Heart left ventricle (tissue), 13 donors: Measurements from ENCODE around the gene TTC32.

Experiments
- CTCF ChIP-seq, 12 donors: fragments of 200-600 bp; sonication (generic) in 4 of 12; IDR thresholded peaks; one replicate each; pipeline versions ENCODE4 v1.5.0 to v1.8.0; 2018 to 2022; ENCODE audit warnings: antibody characterized with exemption in 12 of 12, mild to moderate bottlenecking in 5 of 12
- POLR2A ChIP-seq, 2 donors: fragments of 450-650 bp; IDR thresholded peaks; one replicate each; pipeline ENCODE4 v1.6.1; 2017; ENCODE audit warnings: antibody characterized with exemption in 2 of 2, mild to moderate bottlenecking in 2 of 2, moderate library complexity in 2 of 2
- donor health status: ischemic (EF 13 %, LVEDD 7.1; RV severe dilation, severe dysfunction).
- donor health status: DM: no; HTN: yes; CAD: no.
- donor health status: DM: no; HTN: no; CAD: no.
- donor health status: ischemic (EF 25% LVEDD 6.9; RV normal size, moderate dysfunction).
- donor health status: ischemic (EF 25% LVEDD 5.7; RV mildly dilated, moderate dysfunction).
- donor health status: ischemic (EF 35%, LVEDD 5.7; RV mildly dilated, moderate dysfunction).
- donor health status: nonischemic (EF 11% LVEDD 7.7; RV severe dilation, severe dysfunction).
- donor health status: DM: yes; HTN: yes; CAD: no.
- donor health status: PGD.
- donor health status: ischemic (EF 29% LVEDD 5.4; RV normal size, mild dysfunction).
- donor health status: nonischemic (EF 23%, LVEDD 6.1; RV moderate dilation, normal function).

- TF ChIP-seq CTCF (IDR thresholded peaks at IDR 0.05) (peak in 2 of 12 donors; percentile 14 to 16), POLR2A (IDR thresholded peaks at IDR 0.05) (peak in 1 of 2 donors; percentile 67)
Measured at GRCh38 chr2:19901442-19902215, at the start of gene TTC32.
